ENCODE results near the gene IRF2BP1.

Gene IRF2BP1

GRCh38 chr19:45885556-45886426 is at the start of gene IRF2BP1:
IRF2BP1 (minus strand) TSS chr19:45886141; CDS start chr19:45885774, 367 bp downstream.
- DNase-seq: peak; percentile 83 to 91

- DNase-seq: no peak
Measured at GRCh38 chr19:45935267-45935666, 49.3 kb upstream of the IRF2BP1 start.

GRCh38 chr19:45934551-45935230 is 48.8 kb upstream of the IRF2BP1 start:
- DNase-seq: no peak

GRCh38 chr19:45933759-45934158 is 47.8 kb upstream of the IRF2BP1 start:
- DNase-seq: no peak

- DNase-seq: no peak
Measured at GRCh38 chr19:45931055-45931454, 45.1 kb upstream of the IRF2BP1 start.

- DNase-seq: no peak
Measured at GRCh38 chr19:45929247-45929646, 43.3 kb upstream of the IRF2BP1 start.

GRCh38 chr19:45927565-45928261 is 41.8 kb upstream of the IRF2BP1 start:
- peak; percentile 58 to 63 for DNase-seq

GRCh38 chr19:45924891-45925447 is 39.0 kb upstream of the IRF2BP1 start:
- DNase-seq: no peak

- DNase-seq: no peak
Measured at GRCh38 chr19:45922281-45922680, 36.3 kb upstream of the IRF2BP1 start.

- peak in 1 of 2 experiments; percentile 6 for DNase-seq
Measured at GRCh38 chr19:45920458-45920857, 34.5 kb upstream of the IRF2BP1 start.

- no peak for DNase-seq
Measured at GRCh38 chr19:45919678-45920077, 33.7 kb upstream of the IRF2BP1 start.

- DNase-seq: no peak
Measured at GRCh38 chr19:45918721-45919120, 32.8 kb upstream of the IRF2BP1 start.

GRCh38 chr19:45917421-45918091 is 31.6 kb upstream of the IRF2BP1 start:
- no peak for DNase-seq

- DNase-seq: no peak
Measured at GRCh38 chr19:45913874-45914830, 28.2 kb upstream of the IRF2BP1 start, which contains the start of gene NANOS2. NANOS2 (minus strand) TSS chr19:45914778; CDS start chr19:45914693, 85 bp downstream.

GRCh38 chr19:45911291-45911690 is 25.4 kb upstream of the IRF2BP1 start:
- no peak for DNase-seq

- no peak for DNase-seq
Measured at GRCh38 chr19:45908956-45909355, 23.0 kb upstream of the IRF2BP1 start.

- no peak for DNase-seq
Measured at GRCh38 chr19:45906221-45906620, 20.3 kb upstream of the IRF2BP1 start.

- DNase-seq: no peak
Measured at GRCh38 chr19:45905011-45905410, 19.1 kb upstream of the IRF2BP1 start.

GRCh38 chr19:45902651-45903625 is 17.0 kb upstream of the IRF2BP1 start:
- peak; percentile 88 for DNase-seq

Data from Kasumi-1 (cell line).